IMR-90 (cell line): ENCODE measurements around the gene UBAC1. TPM values are rescaled to one million over a fixed set of nuclear protein-coding genes. Genes with fewer than 3 reads are reported as not detected.

ENCODE experiments used
- ATAC-seq: fragments of 200-7000 bp; cut with Tn5 transposase; 2 replicates; pipeline ENCODE4 v1.9.1; 2020; ENCODE audit warnings: low read depth, mild to moderate bottlenecking, moderate library complexity
- BruUV-seq: library from RNA; stranded (reverse); fragments of 400-500 nt; replicated peaks from 2 replicates; lab custom pipeline; 2021; lab: Mats Ljungman, UMichigan
- CTCF ChIA-PET: fragments of 300-600 bp; formaldehyde crosslinking; extraction: SDS; loops from one replicate; lab custom pipeline; 2021; ENCODE audit warnings: antibody characterized with exemption; lab: Yijun Ruan, JAX
- POLR2A ChIA-PET: fragments of 300-600 bp; sonication (Branson Sonifier 250); formaldehyde crosslinking; loops from one replicate; lab custom pipeline; 2022; ENCODE audit warnings: antibody characterized with exemption; ENCODE audit not compliant: unreplicated experiment; lab: Charles Lee
- DNase-seq: peaks from one replicate; pipeline ENCODE4 v3.0.0; 2013
- H2AFZ ChIP-seq: replicated peaks from 2 replicates; pipeline ENCODE3; 2013; ENCODE audit warnings: low read length, mild to moderate bottlenecking; ENCODE audit not compliant: poor library complexity
- H2AK5ac ChIP-seq: 2 replicates; pipeline ENCODE4 v1.6.1; 2013; ENCODE audit warnings: low read depth, low read length, inconsistent platforms
- H2AK9ac ChIP-seq: replicated peaks from 2 replicates; pipeline ENCODE3; 2013; ENCODE audit warnings: mild to moderate bottlenecking, low read depth, low read length, moderate library complexity; ENCODE audit not compliant: poor library complexity
- H2BK120ac ChIP-seq: 2 replicates; pipeline ENCODE4 v1.6.1; 2013; ENCODE audit warnings: low read depth, low read length, inconsistent platforms
- H2BK15ac ChIP-seq: 3 replicates; pipeline ENCODE4 v1.6.1; 2013; ENCODE audit warnings: low read depth, low read length, inconsistent platforms
- H2BK20ac ChIP-seq: 2 replicates; pipeline ENCODE4 v1.6.1; 2013; ENCODE audit warnings: low read depth, mild to moderate bottlenecking, inconsistent platforms, low read length, moderate library complexity
- H2BK5ac ChIP-seq: 2 replicates; pipeline ENCODE4 v1.6.1; 2013; ENCODE audit warnings: mild to moderate bottlenecking, low read depth, low read length, inconsistent platforms; ENCODE audit not compliant: poor library complexity, severe bottlenecking
- H3K14ac ChIP-seq: replicated peaks from 2 replicates; pipeline ENCODE4 v1.6.1; 2013; ENCODE audit warnings: low read depth, low read length, inconsistent platforms
- H3K18ac ChIP-seq: 2 replicates; pipeline ENCODE4 v1.6.1; 2013; ENCODE audit warnings: low read depth, low read length, control low read depth
- H3K23ac ChIP-seq: 2 replicates; pipeline ENCODE4 v1.6.1; 2013; ENCODE audit warnings: low read depth, low read length, inconsistent platforms
- H3K27ac ChIP-seq: 2 replicates; pipeline ENCODE4 v1.5.1; 2013; ENCODE audit warnings: mild to moderate bottlenecking, control low read depth, low read length; ENCODE audit not compliant: insufficient read depth
- H3K27me3 ChIP-seq: 2 replicates; pipeline ENCODE4 v1.6.1; 2013; ENCODE audit warnings: low read length; ENCODE audit not compliant: control insufficient read depth, insufficient read depth
- H3K36me3 ChIP-seq: 2 replicates; pipeline ENCODE4 v1.6.1; 2013; ENCODE audit warnings: low read length, mixed read lengths; ENCODE audit not compliant: control insufficient read depth, insufficient read depth
- H3K4ac ChIP-seq: 2 replicates; pipeline ENCODE4 v1.6.1; 2013; ENCODE audit warnings: low read depth, low read length, inconsistent platforms
- H3K4me1 ChIP-seq: 2 replicates; pipeline ENCODE4 v1.6.1; 2013; ENCODE audit warnings: low read length, mixed read lengths; ENCODE audit not compliant: control insufficient read depth, insufficient read depth
- H3K4me2 ChIP-seq: 2 replicates; pipeline ENCODE4 v1.6.1; 2013; ENCODE audit warnings: low read depth, mild to moderate bottlenecking, control low read depth, low read length, moderate library complexity
- H3K4me3 ChIP-seq: 2 replicates; pipeline ENCODE4 v1.5.1; 2013; ENCODE audit warnings: low read depth, mild to moderate bottlenecking, control low read depth, low read length, moderate library complexity; ENCODE audit not compliant: insufficient read depth
- H3K56ac ChIP-seq: 2 replicates; pipeline ENCODE4 v1.6.1; 2013; ENCODE audit warnings: low read length, inconsistent platforms; ENCODE audit not compliant: insufficient read depth; ENCODE audit errors: extremely low read depth
- H3K79me1 ChIP-seq, 2 experiments: 2 replicates each; pipeline ENCODE4 v1.6.1; 2013; ENCODE audit warnings: low read length in 2 of 2, inconsistent platforms in 1 of 2, low read depth in 1 of 2
- H3K9ac ChIP-seq: 2 replicates; pipeline ENCODE4 v1.6.1; 2013; ENCODE audit warnings: low read depth, low read length, control low read depth
- H3K9me1 ChIP-seq: 2 replicates; pipeline ENCODE4 v1.6.1; 2013; ENCODE audit warnings: low read length, inconsistent platforms; ENCODE audit not compliant: insufficient read depth
- H3K9me3 ChIP-seq: 2 replicates; pipeline ENCODE4 v1.6.1; 2013; ENCODE audit warnings: low read length; ENCODE audit not compliant: control insufficient read depth, insufficient read depth
- H4K20me1 ChIP-seq: 2 replicates; pipeline ENCODE4 v1.6.1; 2013; ENCODE audit warnings: low read length, inconsistent platforms; ENCODE audit not compliant: insufficient read depth
- H4K5ac ChIP-seq: 2 replicates; pipeline ENCODE4 v1.6.1; 2013; ENCODE audit warnings: mild to moderate bottlenecking, low read depth, low read length, control low read depth
- H4K8ac ChIP-seq, 2 experiments: 2 replicates each; pipeline ENCODE4 v1.6.1; 2013; ENCODE audit warnings: low read depth in 2 of 2, low read length in 2 of 2, control low read depth in 1 of 2, inconsistent platforms in 1 of 2
- H4K91ac ChIP-seq: 2 replicates; pipeline ENCODE4 v1.6.1; 2013; ENCODE audit warnings: low read depth, low read length, inconsistent platforms; ENCODE audit not compliant: insufficient read depth
- BHLHE40 ChIP-seq: fragments of 150-350 bp; IDR thresholded peaks from 2 replicates; pipeline ENCODE4 v1.6.1; 2016; ENCODE audit warnings: mild to moderate bottlenecking, low read depth, low read length
- CEBPB ChIP-seq: IDR thresholded peaks from 2 replicates; pipeline ENCODE4 v1.6.1; 2012; ENCODE audit warnings: low read depth, low read length, improper control_type of control experiment
- CHD1 ChIP-seq: IDR thresholded peaks from 2 replicates; pipeline ENCODE4 v1.6.1; 2012; ENCODE audit warnings: low read depth, low read length, improper control_type of control experiment
- CTCF ChIP-seq: conservative IDR thresholded peaks from 2 replicates; pipeline ENCODE4 v1.5.1; 2012; ENCODE audit warnings: mild to moderate bottlenecking, low read depth, low read length, improper control_type of control experiment
- ELK1 ChIP-seq: fragments of 150-350 bp; IDR thresholded peaks from 2 replicates; pipeline ENCODE4 v1.6.1; 2016; ENCODE audit warnings: low read depth, mild to moderate bottlenecking, low read length, moderate library complexity, borderline replicate concordance
- FOS ChIP-seq: fragments of 150-350 bp; IDR thresholded peaks from 2 replicates; pipeline ENCODE4 v1.6.1; 2016; ENCODE audit warnings: low read depth, low read length
- MAZ ChIP-seq: IDR thresholded peaks from 2 replicates; pipeline ENCODE4 v1.6.1; 2012; ENCODE audit warnings: low read depth, mild to moderate bottlenecking, low read length, improper control_type of control experiment, moderate library complexity, borderline replicate concordance
- MXI1 ChIP-seq: IDR thresholded peaks from 2 replicates; pipeline ENCODE4 v1.6.1; 2012; ENCODE audit warnings: low read depth, mild to moderate bottlenecking, low read length, moderate library complexity, borderline replicate concordance
- NFE2L2 ChIP-seq: fragments of 150-350 bp; IDR thresholded peaks from 2 replicates; pipeline ENCODE4 v1.6.1; 2016; ENCODE audit warnings: low read depth, mild to moderate bottlenecking, low read length
- POLR2A ChIP-seq: IDR thresholded peaks from 2 replicates; pipeline ENCODE4 v1.6.1; 2012; ENCODE audit warnings: mild to moderate bottlenecking, low read depth, low read length
- RAD21 ChIP-seq: IDR thresholded peaks from 2 replicates; pipeline ENCODE4 v1.6.1; 2012; ENCODE audit warnings: low read length, improper control_type of control experiment
- RCOR1 ChIP-seq: IDR thresholded peaks from 2 replicates; pipeline ENCODE4 v1.6.1; 2012; ENCODE audit warnings: mild to moderate bottlenecking, low read length, improper control_type of control experiment; ENCODE audit not compliant: insufficient replicate concordance
- RFX5 ChIP-seq: IDR thresholded peaks from 2 replicates; pipeline ENCODE4 v1.8.0; 2012; ENCODE audit warnings: low read depth, mild to moderate bottlenecking, low read length, moderate library complexity
- SMC3 ChIP-seq: fragments of 150-350 bp; IDR thresholded peaks from 2 replicates; pipeline ENCODE4 v1.6.1; 2016; ENCODE audit warnings: low read depth, mild to moderate bottlenecking, antibody characterized with exemption, low read length, moderate library complexity
- USF2 ChIP-seq: fragments of 150-350 bp; IDR thresholded peaks from 2 replicates; pipeline ENCODE4 v1.6.1; 2017; ENCODE audit warnings: mild to moderate bottlenecking, antibody characterized with exemption, low read length, low read depth
- WGBS, 2 experiments: methylation state at CpG; one replicate each; pipeline versions ENCODE4 v1.1.5 to v1.1.7; 2013; ENCODE audit warnings: missing lambda C conversion rate in 2 of 2; ENCODE audit not compliant: insufficient read length in 1 of 2; ENCODE audit errors: extremely low coverage in 2 of 2; 5-methylcytosine and 5-hydroxymethylcytosine counted together
- dilution Hi-C: fragments of 300-500 bp; cut with HindIII; formaldehyde crosslinking; loops from one replicate; pipeline ENCODE4 v1.14.3; 2018; ENCODE audit warnings: low sequenced_read_pairs; ENCODE audit not compliant: unreplicated experiment
- in situ Hi-C: fragments of 300-500 bp; cut with MboI; formaldehyde crosslinking; loops from 3 replicates; pipeline ENCODE4 v1.14.3; 2019; ENCODE audit warnings: low sequenced_read_pairs, inconsistent platforms, mixed read lengths
- intact Hi-C: fragments of 100-400 bp; cut with micrococcal nuclease; formaldehyde crosslinking; loops from 2 replicates; pipeline ENCODE4 v1.10.0; 2022
- polyA plus RNA-seq, 3 experiments: library from polyadenylated mRNA; depleted of rRNA; stranded (reverse); fragments of >200 nt; gene quantifications; 2 replicates each; pipeline ENCODE4 v1.2.3, GENCODE V29; 2012; ENCODE audit warnings: low replicate concordance in 1 of 3
- total RNA-seq: library from RNA; depleted of rRNA; stranded (reverse); fragments of >200 nt; gene quantifications from 2 replicates; pipeline ENCODE4 v1.2.3, GENCODE V29; 2012

UBAC1 gene
- total and polyA plus RNA-seq, 2 of the 4 experiments (the other 2 are of a cell fraction), result 25.3 to 33.9 TPM

GRCh38 chr9:135997090-135998015, 36.2 kb upstream of the UBAC1 start:
- no peaks in the 10 kb centered on the region for H3K27me3 ChIP-seq
- no peak overlapping the region for H3K23ac ChIP-seq
- no peaks in the 10 kb centered on the region for H3K9me1 ChIP-seq
- H3K27ac ChIP-seq, result no peak overlapping the region
- H3K56ac ChIP-seq, result no peak overlapping the region
- no peak overlapping the region for H3K18ac ChIP-seq
- no peaks in the 10 kb centered on the region for H3K36me3 ChIP-seq
- in situ Hi-C loops (no loop called here), dilution Hi-C loops (no loop called here), intact Hi-C loops (no loop called here)
- no peak overlapping the region for H2BK15ac ChIP-seq
- DNase-seq (no peak), ATAC-seq (no peak)
- H4K91ac ChIP-seq, result no peak overlapping the region
- H3K79me1 ChIP-seq, result 0 out of 4 replicates have a peak, but pooled peaks cover 0 to 1% of the 10 kb centered on the region in 2 experiments
- no peak overlapping the region for H4K8ac ChIP-seq
- H3K4me2 ChIP-seq, result no peak overlapping the region
- H3K4me1 ChIP-seq, result peaks cover 14% of the 10 kb centered on the region
- ChIA-PET POLR2A (no interaction called here), CTCF (no interaction called here)
- H2AK9ac ChIP-seq, result peak overlapping the region; percentile 50
- no peak overlapping the region for H2AFZ ChIP-seq
- H2BK5ac ChIP-seq, result no peak overlapping the region
- no peaks in the 10 kb centered on the region for H3K9me3 ChIP-seq
- no peak overlapping the region for H2AK5ac ChIP-seq
- no peak overlapping the region for H3K9ac ChIP-seq
- H4K20me1 ChIP-seq, result no peaks in the 10 kb centered on the region
- no TSS peak for BruUV-seq
- WGBS, 2 experiments, result 84% methylated on average over 15 of the region's 34 CpGs; no CpG with 5 or more reads in 1 of the 2 experiments
- H3K14ac ChIP-seq, result no peak overlapping the region
- no peak overlapping the region for H3K4ac ChIP-seq
- no peak overlapping the region for H4K5ac ChIP-seq
- no peak overlapping the region for H3K4me3 ChIP-seq
- H2BK20ac ChIP-seq, result no peak overlapping the region
- H2BK120ac ChIP-seq, result no peak overlapping the region
- no peak for TF ChIP-seq FOS
- no peak for TF ChIP-seq BHLHE40
- no peak for TF ChIP-seq USF2
- TF ChIP-seq ELK1, result no peak
- no peak for TF ChIP-seq MAZ
- no peak for TF ChIP-seq CHD1
- no peak for TF ChIP-seq NFE2L2
- TF ChIP-seq SMC3, result no peak
- no peak for TF ChIP-seq RAD21
- no peak for TF ChIP-seq RFX5
- no peak for TF ChIP-seq MXI1
- no peak for TF ChIP-seq POLR2A
- TF ChIP-seq CEBPB, result no peak
- no peak for TF ChIP-seq CTCF
- TF ChIP-seq RCOR1, result no peak
